Measurements from ENCODE around the gene NADSYN1. TPM values are rescaled to one million over a fixed set of nuclear protein-coding genes. Genes with fewer than 3 reads are reported as not detected.

Gene NADSYN1
- total RNA-seq, 1 donor from 2014 or later, result 117 TPM

- Mint-ChIP-seq H3K4me1 (ENCODE audit: low read depth) (peaks cover 19% of the 10 kb centered on the region), H3K27ac (no peak overlapping the region), H3K4me3 (ENCODE audit: low read depth) (no peak overlapping the region), H3K9me3 (no peaks in the 10 kb centered on the region), H3K36me3 (ENCODE audit: low read depth) (peaks cover 79% of the 10 kb centered on the region), H3K27me3 (ENCODE audit: low read depth) (no peaks in the 10 kb centered on the region)
- DNase-seq (ENCODE audit: low spot score), result no peak
- intact Hi-C loops (cut with micrococcal nuclease), result no loop called here
Observed at GRCh38 chr11:71485063-71485399, 32.0 kb downstream of the NADSYN1 start.

GRCh38 chr11:71485466-71485865 lies 32.5 kb downstream of the NADSYN1 start:
- Mint-ChIP-seq H3K36me3 (ENCODE audit: low read depth) (peaks cover 83% of the 10 kb centered on the region), H3K4me1 (ENCODE audit: low read depth) (peaks cover 20% of the 10 kb centered on the region), H3K4me3 (ENCODE audit: low read depth) (no peak overlapping the region), H3K27ac (no peak overlapping the region), H3K27me3 (ENCODE audit: low read depth) (no peaks in the 10 kb centered on the region), H3K9me3 (no peaks in the 10 kb centered on the region)
- DNase-seq (ENCODE audit: low spot score), result no peak
- intact Hi-C loops (cut with micrococcal nuclease), result no loop called here

DNA sequence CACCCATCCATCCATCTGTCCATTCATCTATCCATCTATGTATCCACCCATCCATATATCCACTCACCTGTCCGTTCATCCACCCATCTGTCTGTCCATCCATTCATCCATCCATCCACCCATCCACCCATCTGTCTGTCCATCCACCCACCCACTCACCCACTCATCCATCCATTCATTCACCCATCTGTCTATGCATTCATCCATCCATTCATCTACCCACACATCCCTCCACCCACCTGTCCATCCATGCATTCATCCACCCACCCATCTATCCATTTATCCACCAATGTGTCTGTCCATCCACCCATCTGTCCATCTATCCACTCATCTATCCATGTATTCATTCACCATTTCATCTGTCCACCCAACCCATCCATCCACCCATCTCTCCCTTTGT lies 33.3 kb downstream of the NADSYN1 start:
- Mint-ChIP-seq H3K9me3 (no peaks in the 10 kb centered on the region), H3K4me3 (ENCODE audit: low read depth) (no peak overlapping the region), H3K27ac (no peak overlapping the region), H3K36me3 (ENCODE audit: low read depth) (peaks cover 87% of the 10 kb centered on the region), H3K4me1 (ENCODE audit: low read depth) (peaks cover 20% of the 10 kb centered on the region), H3K27me3 (ENCODE audit: low read depth) (no peaks in the 10 kb centered on the region)
- intact Hi-C loops (cut with micrococcal nuclease), result no loop called here
- DNase-seq (ENCODE audit: low spot score), result no peak

- Mint-ChIP-seq H3K4me1 (ENCODE audit: low read depth) (peaks cover 20% of the 10 kb centered on the region), H3K27me3 (ENCODE audit: low read depth) (no peaks in the 10 kb centered on the region), H3K4me3 (ENCODE audit: low read depth) (no peak overlapping the region), H3K9me3 (no peaks in the 10 kb centered on the region), H3K27ac (peak overlapping the region; percentile 90), H3K36me3 (ENCODE audit: low read depth) (peaks cover 83% of the 10 kb centered on the region)
- no peak for DNase-seq (ENCODE audit: low spot score)
- intact Hi-C loops (cut with micrococcal nuclease), result loop anchor here (2.0 kb wide), 1 partner anchor 36 kb away; the partner anchor contains the start of gene NADSYN1
Observed at GRCh38 chr11:71488681-71489270, 35.8 kb downstream of the NADSYN1 start.

- Mint-ChIP-seq H3K4me3 (ENCODE audit: low read depth) (peak overlapping the region; percentile 26), H3K9me3 (no peaks in the 10 kb centered on the region), H3K27me3 (ENCODE audit: low read depth) (no peaks in the 10 kb centered on the region), H3K27ac (peak overlapping the region; percentile 90), H3K36me3 (ENCODE audit: low read depth) (peaks cover 84% of the 10 kb centered on the region), H3K4me1 (ENCODE audit: low read depth) (peaks cover 20% of the 10 kb centered on the region)
- intact Hi-C loops (cut with micrococcal nuclease), result loop anchor here (2.0 kb wide), 1 partner anchor 37 kb away; the partner anchor contains the start of gene NADSYN1
- DNase-seq (ENCODE audit: low spot score), result peak; percentile 17
Observed at GRCh38 chr11:71489311-71490043, 36.5 kb downstream of the NADSYN1 start.

GRCh38 chr11:71490044-71490730 lies 37.2 kb downstream of the NADSYN1 start:
- peak overlapping the region; percentile 86 for H3K27ac Mint-ChIP-seq
- H3K4me1 Mint-ChIP-seq (ENCODE audit: low read depth), result peaks cover 23% of the 10 kb centered on the region
- H3K27me3 Mint-ChIP-seq (ENCODE audit: low read depth), result no peaks in the 10 kb centered on the region
- H3K4me3 Mint-ChIP-seq (ENCODE audit: low read depth), result no peak overlapping the region
- H3K9me3 Mint-ChIP-seq, result no peaks in the 10 kb centered on the region
- peaks cover 83% of the 10 kb centered on the region for H3K36me3 Mint-ChIP-seq (ENCODE audit: low read depth)
- no peak for DNase-seq (ENCODE audit: low spot score)
- intact Hi-C loops (cut with micrococcal nuclease), result no loop called here

- intact Hi-C loops (cut with micrococcal nuclease), result no loop called here
- H3K36me3 Mint-ChIP-seq (ENCODE audit: low read depth), result peaks cover 83% of the 10 kb centered on the region
Observed at GRCh38 chr11:71490731-71491390, 37.9 kb downstream of the NADSYN1 start.

DNA sequence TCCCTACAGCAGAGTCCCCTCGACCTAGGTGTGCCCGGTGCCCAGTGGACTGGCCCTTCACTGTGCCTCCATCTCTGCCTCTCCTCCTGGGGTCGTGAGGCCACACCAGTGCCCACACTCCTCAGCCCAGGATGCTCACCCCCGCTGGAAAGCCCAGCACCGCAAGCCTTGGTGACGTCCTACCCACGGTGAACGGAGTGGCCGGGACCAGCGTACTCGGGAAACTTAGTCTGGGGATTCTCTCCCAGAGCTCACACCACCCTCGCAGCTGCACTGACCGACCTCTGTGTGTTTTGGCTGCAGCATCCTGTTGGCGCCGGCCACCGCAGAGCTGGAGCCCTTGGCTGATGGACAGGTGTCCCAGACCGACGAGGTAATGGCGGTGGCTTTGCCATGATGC lies 38.5 kb downstream of the NADSYN1 start:
- Mint-ChIP-seq H3K9me3 (no peaks in the 10 kb centered on the region), H3K27me3 (ENCODE audit: low read depth) (no peaks in the 10 kb centered on the region), H3K4me3 (ENCODE audit: low read depth) (no peak overlapping the region), H3K36me3 (ENCODE audit: low read depth) (peaks cover 83% of the 10 kb centered on the region), H3K4me1 (ENCODE audit: low read depth) (peaks cover 23% of the 10 kb centered on the region), H3K27ac (peak overlapping the region; percentile 48)
- no peak for DNase-seq (ENCODE audit: low spot score)
- intact Hi-C loops (cut with micrococcal nuclease), result no loop called here

More at GRCh38 chr11:71490731-71491390, 37.9 kb downstream of the NADSYN1 start:
- H3K9me3 Mint-ChIP-seq, result no peaks in the 10 kb centered on the region
- H3K4me3 Mint-ChIP-seq (ENCODE audit: low read depth), result no peak overlapping the region
- peaks cover 23% of the 10 kb centered on the region for H3K4me1 Mint-ChIP-seq (ENCODE audit: low read depth)
- no peaks in the 10 kb centered on the region for H3K27me3 Mint-ChIP-seq (ENCODE audit: low read depth)
- DNase-seq (ENCODE audit: low spot score), result no peak
- peak overlapping the region; percentile 86 for H3K27ac Mint-ChIP-seq

- Mint-ChIP-seq H3K4me1 (ENCODE audit: low read depth) (peaks cover 23% of the 10 kb centered on the region), H3K27me3 (ENCODE audit: low read depth) (no peaks in the 10 kb centered on the region), H3K9me3 (no peaks in the 10 kb centered on the region), H3K36me3 (ENCODE audit: low read depth) (peaks cover 85% of the 10 kb centered on the region), H3K27ac (peak overlapping the region; percentile 30), H3K4me3 (ENCODE audit: low read depth) (no peak overlapping the region)
- no peak for DNase-seq (ENCODE audit: low spot score)
- intact Hi-C loops (cut with micrococcal nuclease), result no loop called here
Observed at GRCh38 chr11:71491940-71492339, 38.9 kb downstream of the NADSYN1 start.

DNA sequence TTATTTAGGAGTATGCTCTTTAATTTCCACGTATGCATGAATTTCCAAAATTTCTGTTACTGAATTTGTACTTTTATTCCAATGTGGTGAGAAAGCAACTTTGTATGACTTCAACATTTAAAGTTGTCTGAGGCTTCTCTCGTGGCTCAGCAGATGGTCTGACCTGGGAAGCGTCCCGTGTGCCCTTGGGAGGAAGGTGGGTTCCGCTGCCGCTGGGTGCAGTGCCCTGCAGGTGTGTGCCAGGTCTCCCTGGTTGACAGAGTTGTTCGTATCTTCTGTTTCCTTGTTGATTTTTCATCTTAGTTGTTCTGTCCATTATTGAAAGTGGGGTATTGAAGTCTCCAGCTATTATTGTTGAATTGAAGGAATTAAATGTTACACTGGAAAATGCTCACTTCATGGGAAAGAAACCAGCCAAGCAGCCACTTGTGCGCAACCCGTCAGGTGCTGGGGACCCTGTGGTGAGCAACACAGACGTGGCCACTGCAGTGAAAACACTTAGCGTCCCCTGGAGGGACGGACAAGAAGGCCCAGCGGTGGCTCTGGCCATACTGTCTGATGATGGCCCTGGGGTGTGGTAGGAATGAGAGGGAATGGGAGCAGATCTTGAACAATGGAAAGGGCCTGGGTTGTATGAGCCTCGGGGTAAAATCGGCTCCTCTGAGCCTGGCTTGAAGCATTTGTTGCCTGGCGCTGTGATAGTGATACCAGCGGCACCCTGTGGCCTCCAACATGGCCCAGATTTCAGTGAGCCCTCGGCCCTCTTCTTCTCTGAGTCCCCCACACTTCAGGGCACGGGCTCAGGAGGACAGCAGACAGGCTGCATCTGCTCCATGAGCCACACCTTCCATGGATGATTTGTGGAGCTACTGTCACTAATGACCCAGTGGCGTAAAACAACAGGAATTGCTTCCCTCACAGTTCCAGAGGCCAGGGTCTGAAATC lies 42.6 kb downstream of the NADSYN1 start:
- Mint-ChIP-seq H3K27ac (peak overlapping the region; percentile 34), H3K9me3 (no peaks in the 10 kb centered on the region), H3K4me1 (ENCODE audit: low read depth) (peaks cover 8% of the 10 kb centered on the region), H3K36me3 (ENCODE audit: low read depth) (peaks cover 86% of the 10 kb centered on the region), H3K4me3 (ENCODE audit: low read depth) (no peak overlapping the region), H3K27me3 (ENCODE audit: low read depth) (no peaks in the 10 kb centered on the region)
- no peak for DNase-seq (ENCODE audit: low spot score)
- intact Hi-C loops (cut with micrococcal nuclease), result no loop called here

GRCh38 chr11:71496421-71496820 lies 43.4 kb downstream of the NADSYN1 start:
- intact Hi-C loops (cut with micrococcal nuclease), result no loop called here
- Mint-ChIP-seq H3K27ac (peak overlapping the region; percentile 34), H3K27me3 (ENCODE audit: low read depth) (no peaks in the 10 kb centered on the region), H3K4me1 (ENCODE audit: low read depth) (peaks cover 8% of the 10 kb centered on the region), H3K9me3 (no peaks in the 10 kb centered on the region), H3K36me3 (ENCODE audit: low read depth) (peaks cover 85% of the 10 kb centered on the region), H3K4me3 (ENCODE audit: low read depth) (no peak overlapping the region)
- DNase-seq (ENCODE audit: low spot score), result no peak

DNA sequence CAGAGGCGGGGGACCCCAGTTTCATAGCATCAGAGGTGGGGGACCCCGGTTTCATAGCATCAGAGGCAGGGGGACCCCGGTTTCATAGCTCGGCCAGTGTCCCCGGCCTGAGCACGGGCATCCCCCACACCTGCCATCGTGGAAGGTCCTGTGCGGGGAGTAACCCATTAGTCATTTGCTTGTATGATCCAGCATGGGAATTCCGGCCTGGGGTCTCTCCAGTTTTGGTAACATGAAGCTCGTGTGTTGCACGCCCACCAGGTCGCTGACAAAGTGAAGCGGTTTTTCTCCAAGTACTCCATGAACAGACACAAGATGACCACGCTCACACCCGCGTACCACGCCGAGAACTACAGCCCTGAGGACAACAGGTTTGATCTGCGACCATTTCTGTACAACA lies 45.1 kb downstream of the NADSYN1 start:
- Mint-ChIP-seq H3K4me1 (ENCODE audit: low read depth) (peaks cover 8% of the 10 kb centered on the region), H3K27ac (peak overlapping the region; percentile 29), H3K36me3 (ENCODE audit: low read depth) (peaks cover 76% of the 10 kb centered on the region), H3K4me3 (ENCODE audit: low read depth) (no peak overlapping the region), H3K27me3 (ENCODE audit: low read depth) (no peaks in the 10 kb centered on the region), H3K9me3 (no peaks in the 10 kb centered on the region)
- no peak for DNase-seq (ENCODE audit: low spot score)
- intact Hi-C loops (cut with micrococcal nuclease), result no loop called here

Measured in activated T-helper 2 cell treated with anti-CD3 and anti-CD28 coated beads, Interferon-gamma antibody, Interleukin-2, Interleukin-4, amounts not matched to agents 10 μg/mL and 5 μg/mL and 100 μg/mL, durations not matched to agents 14 hours and 24 hours and 36 hours (primary cell).